ENCODE measurements around the gene RAMP3. TPM values are rescaled to one million over a fixed set of nuclear protein-coding genes. Genes with fewer than 3 reads are reported as not detected.

The RAMP3 gene
- total and polyA plus RNA-seq, 9 of the 15 experiments (the other 6 are each of a cell fraction or from before 2014, with no cell fraction given) = not detected

DNA sequence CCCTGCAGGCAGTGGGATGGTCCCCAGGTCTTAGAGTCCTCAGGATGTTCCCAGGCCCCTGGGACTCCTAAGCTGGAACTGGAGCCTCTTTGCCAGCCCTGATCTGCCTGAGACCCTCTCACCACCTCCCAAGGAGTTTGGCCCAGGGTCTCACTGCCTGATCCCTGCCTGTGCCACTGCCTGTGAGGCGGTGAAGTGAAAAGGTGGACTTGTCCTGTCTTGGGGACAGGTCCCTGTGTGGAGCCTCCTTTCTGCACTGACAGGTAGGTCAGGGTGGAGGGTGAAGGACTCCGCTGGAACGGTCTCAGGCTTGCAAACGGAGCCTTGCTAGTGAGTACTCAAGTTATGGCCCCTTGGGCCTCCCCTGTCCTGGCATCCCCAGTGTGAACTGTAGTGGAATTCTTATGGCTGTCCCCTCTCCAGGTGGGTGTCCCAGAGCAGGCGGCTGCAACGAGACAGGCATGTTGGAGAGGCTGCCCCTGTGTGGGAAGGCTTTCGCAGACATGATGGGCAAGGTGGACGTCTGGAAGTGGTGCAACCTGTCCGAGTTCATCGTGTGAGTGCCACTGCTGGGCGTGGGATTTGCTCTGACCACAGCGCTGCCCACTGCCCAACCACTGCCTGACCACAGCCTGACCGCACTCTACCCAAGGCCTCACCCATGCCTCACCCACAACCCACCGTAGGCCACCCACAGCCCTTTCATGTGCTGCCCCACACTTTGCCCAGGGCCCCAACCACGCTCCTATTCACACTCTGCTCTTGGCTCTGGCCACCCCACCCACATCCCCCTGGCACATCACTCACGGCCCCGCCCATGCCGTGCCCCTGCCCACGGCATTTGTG is 19.5 kb downstream of the RAMP3 start (continued):
- no peak for TF ChIP-seq MCM5 (IDR thresholded peaks at IDR 0.05; ENCODE audit: low read depth)
- TF ChIP-seq FOXA1 (IDR thresholded peaks at IDR 0.05; ENCODE audit: borderline replicate concordance) = no peak

DNA sequence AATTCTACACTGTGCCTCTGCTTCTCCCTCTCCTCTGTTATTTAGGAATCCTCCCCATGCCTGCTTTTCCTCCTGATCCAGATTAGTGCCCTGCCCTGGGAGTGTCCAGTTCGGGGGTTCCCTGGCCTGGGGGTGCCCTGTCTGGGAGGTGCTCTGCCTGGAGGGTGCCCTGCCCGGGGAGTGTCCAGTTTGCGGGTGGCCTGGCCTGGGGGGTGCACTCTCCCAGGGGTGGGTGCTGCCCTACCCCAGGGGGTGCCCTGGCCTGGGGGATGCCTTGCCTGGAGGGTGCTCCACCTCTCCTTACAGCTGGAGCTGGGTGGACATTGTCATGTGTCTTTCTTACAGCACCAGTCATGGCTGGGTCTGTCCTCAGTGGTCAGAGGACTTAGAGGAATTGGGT is 20.2 kb downstream of the RAMP3 start:
- Histone ChIP-seq H3K27ac (ENCODE audit: extremely low read depth, low read depth, low read length) (no peak overlapping the region), H3K9me3 (replicated peaks; ENCODE audit: control insufficient read depth, insufficient read depth, low read depth, low read length) (no peaks in the 10 kb centered on the region), H2AFZ (ENCODE audit: low read depth, low read length) (no peak overlapping the region), H3K79me2 (ENCODE audit: control insufficient read depth, insufficient read depth, low read length) (no peaks in the 10 kb centered on the region), H3K9me1 (ENCODE audit: control insufficient read depth, insufficient read depth, low read length) (peaks cover 4% of the 10 kb centered on the region), H4K20me1 (replicated peaks; ENCODE audit: control insufficient read depth, insufficient read depth, low read length) (0 out of 2 replicates have a peak, but pooled peaks cover 5% of the 10 kb centered on the region), H3K4me2 (ENCODE audit: insufficient read depth, low read length) (no peak overlapping the region), H3K9ac (ENCODE audit: insufficient read depth in 1 of 2, low read depth in 2 of 2, low read length in 2 of 2) (no peak overlapping the region), H3K4me1 (replicated peaks in 1 of 2; ENCODE audit: control insufficient read depth in 2 of 2, insufficient read depth in 2 of 2, low read length in 2 of 2) (0 out of 5 replicates have a peak, but pooled peaks cover 0 to 2% of the 10 kb centered on the region in 2 experiments), H3K27me3 (ENCODE audit: control insufficient read depth in 2 of 2, insufficient read depth in 2 of 2, low read length in 2 of 2) (peaks cover 0 to 42% of the 10 kb centered on the region in 2 experiments; a peak in 2 of 5 replicates), H3K4me3 (no peak overlapping the region), H3K36me3 (ENCODE audit: control insufficient read depth, insufficient read depth, low read length) (no peaks in the 10 kb centered on the region)
- in situ Hi-C loops (cut with MboI) (no loop called here), intact Hi-C loops (cut with micrococcal nuclease) (loop anchor here (1.0 kb wide), 1 partner anchor 24 kb away; no protein-coding TSS in a partner anchor)
- ATAC-seq (no peak), DNase-seq (ENCODE audit: extremely low read depth in 1 of 4, low spot score in 3 of 4) (no peak), FAIRE-seq (no peak)
- TF ChIP-seq, protein P1, sequence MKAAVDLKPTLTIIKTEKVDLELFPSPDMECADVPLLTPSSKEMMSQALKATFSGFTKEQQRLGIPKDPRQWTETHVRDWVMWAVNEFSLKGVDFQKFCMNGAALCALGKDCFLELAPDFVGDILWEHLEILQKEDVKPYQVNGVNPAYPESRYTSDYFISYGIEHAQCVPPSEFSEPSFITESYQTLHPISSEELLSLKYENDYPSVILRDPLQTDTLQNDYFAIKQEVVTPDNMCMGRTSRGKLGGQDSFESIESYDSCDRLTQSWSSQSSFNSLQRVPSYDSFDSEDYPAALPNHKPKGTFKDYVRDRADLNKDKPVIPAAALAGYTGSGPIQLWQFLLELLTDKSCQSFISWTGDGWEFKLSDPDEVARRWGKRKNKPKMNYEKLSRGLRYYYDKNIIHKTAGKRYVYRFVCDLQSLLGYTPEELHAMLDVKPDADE (conservative IDR thresholded peaks at IDR 0.05; ENCODE audit: control insufficient read depth, low read depth, low read length) = no peak
- TF ChIP-seq ZNF586 (CRISPR knock-in tag; conservative IDR thresholded peaks at IDR 0.05) (no peak), SMARCC2 (IDR thresholded peaks at IDR 0.05; ENCODE audit: low read depth) (no peak), HNRNPL (IDR thresholded peaks at IDR 0.05; ENCODE audit: low read depth, low read length) (no peak), DACH1 (IDR thresholded peaks at IDR 0.05; ENCODE audit: partially characterized antibody) (no peak), ELF1 (tag; IDR thresholded peaks at IDR 0.05) (no peak), CBFB (CRISPR knock-in tag; IDR thresholded peaks at IDR 0.05) (no peak), CBX2 (IDR thresholded peaks at IDR 0.05; ENCODE audit: insufficient read depth, low read length, poor library complexity, severe bottlenecking) (no peak), PHF21A (IDR thresholded peaks at IDR 0.05; ENCODE audit: borderline replicate concordance, low read depth) (no peak)
- TF ChIP-seq, protein P2, sequence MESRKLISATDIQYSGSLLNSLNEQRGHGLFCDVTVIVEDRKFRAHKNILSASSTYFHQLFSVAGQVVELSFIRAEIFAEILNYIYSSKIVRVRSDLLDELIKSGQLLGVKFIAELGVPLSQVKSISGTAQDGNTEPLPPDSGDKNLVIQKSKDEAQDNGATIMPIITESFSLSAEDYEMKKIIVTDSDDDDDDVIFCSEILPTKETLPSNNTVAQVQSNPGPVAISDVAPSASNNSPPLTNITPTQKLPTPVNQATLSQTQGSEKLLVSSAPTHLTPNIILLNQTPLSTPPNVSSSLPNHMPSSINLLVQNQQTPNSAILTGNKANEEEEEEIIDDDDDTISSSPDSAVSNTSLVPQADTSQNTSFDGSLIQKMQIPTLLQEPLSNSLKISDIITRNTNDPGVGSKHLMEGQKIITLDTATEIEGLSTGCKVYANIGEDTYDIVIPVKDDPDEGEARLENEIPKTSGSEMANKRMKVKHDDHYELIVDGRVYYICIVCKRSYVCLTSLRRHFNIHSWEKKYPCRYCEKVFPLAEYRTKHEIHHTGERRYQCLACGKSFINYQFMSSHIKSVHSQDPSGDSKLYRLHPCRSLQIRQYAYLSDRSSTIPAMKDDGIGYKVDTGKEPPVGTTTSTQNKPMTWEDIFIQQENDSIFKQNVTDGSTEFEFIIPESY (CRISPR knock-in tag; IDR thresholded peaks at IDR 0.05) = no peak
- POLR2A ChIA-PET = interaction anchor here (0.8 kb wide), 1 partner anchor 9 kb away, joined by 3 read pairs; no protein-coding TSS in a partner anchor
- 6% methylated on average over 2 of the region's 3 CpGs for WGBS (ENCODE audit: insufficient coverage, low coverage, missing lambda C conversion rate)
- CTCF ChIA-PET (ENCODE audit: low intra/inter-chr PET ratio) = no interaction called here
- no TSS peak for BruUV-seq (replicated peaks)
